Stimulated activated CD4-positive, alpha-beta T cell treated with anti-CD3 and anti-CD28 coated beads, Interleukin-12 subunit alpha, Interleukin-12 subunit beta, amount 100 ng/mL, for 4 hours (primary cell): Measurements from ENCODE around the gene RPS19.
A peak's percentile ranks its signal among the peaks of the same experiment; 100 is the strongest.

Source experiments
- DNase-seq: peaks from one replicate; pipeline ENCODE4 v3.0.0-alpha.2; 2020

RPS19 gene

DNA sequence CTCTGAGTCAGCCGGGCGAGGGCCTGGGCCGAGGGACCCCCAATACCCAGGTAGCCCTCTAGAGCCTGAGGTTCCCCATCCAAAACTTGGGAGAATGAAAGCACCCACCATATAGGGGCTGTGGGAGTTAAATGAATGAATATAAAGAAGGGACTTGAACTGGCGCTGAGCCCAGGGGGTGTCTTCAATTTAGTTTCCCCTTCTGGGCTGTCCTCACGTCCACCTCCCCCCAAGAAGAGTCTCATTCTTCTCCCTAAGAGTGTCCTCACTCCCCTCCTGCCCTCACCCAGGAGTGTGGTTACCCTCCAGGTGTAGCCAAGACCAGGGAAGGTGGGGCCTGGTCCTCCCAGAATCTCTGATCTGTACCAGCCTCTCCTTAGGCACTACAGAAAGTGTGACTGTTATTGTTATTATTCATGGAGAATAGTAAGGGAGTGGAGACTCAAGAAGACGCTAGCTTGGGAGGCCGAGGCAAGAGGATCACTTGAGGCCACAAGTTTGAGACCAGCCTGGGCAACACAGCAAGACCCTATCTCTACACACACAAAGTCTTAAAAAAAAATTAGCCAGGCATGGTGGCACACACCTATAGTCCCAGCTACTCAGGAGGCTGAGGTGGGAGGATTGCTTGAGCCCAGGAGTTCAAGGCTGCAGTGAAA lies 19.7 kb downstream of the RPS19 start:
- no peak for DNase-seq

- DNase-seq, result no peak
Measured at GRCh38 chr19:41880329-41880708, 20.3 kb downstream of the RPS19 start.

DNA sequence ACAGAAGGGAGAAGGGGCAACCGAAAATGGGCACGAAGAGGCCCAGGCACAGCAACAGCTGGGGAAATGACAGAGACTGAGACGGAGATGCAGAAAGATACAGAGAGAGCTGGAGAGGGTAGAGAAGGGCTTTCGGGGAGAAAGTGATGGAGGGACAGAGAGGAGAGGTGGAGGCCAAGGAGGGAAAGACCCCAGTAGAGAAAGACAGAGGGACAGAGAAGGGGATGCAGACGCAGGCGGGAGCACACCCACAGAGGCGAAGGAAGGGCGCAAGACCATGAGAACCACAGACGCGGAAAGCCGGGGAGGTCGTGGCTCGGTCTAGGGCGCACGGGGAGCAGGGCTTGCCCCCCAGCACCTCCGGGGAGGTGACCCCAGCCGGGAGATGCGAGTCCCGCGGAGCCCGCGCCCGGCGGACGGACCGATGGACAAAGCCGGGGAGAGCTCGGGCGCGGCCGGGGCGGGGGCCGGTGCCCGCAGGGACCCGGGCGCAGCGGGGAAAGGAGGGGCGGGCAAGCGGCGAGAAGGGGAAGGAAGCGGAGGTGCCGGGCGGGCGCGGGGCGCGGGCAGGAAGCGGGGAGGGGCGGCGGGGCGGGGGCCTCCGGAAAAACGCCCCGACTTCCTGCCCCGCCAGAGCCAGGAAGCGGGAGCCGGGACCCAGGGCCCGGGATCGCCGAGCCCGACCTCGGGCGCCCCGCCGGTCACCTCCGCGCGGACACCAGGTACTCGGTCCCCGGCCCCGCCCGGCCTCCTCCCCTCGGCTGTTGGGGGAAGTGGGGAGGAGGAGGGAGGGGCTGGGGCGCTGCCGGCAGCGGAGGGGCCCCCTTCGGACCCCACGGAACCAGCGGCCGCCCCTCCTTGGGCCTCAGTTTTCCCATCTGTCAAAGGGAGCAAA lies 22.8 kb downstream of the RPS19 start, which contains the start of gene ARHGEF1:
TSS of gene ARHGEF1 (plus strand) at position 617 of the 895 bp plus-strand sequence. CDS start 4,899 bp downstream, outside the sequence.
- peak; percentile 64 for DNase-seq

DNA sequence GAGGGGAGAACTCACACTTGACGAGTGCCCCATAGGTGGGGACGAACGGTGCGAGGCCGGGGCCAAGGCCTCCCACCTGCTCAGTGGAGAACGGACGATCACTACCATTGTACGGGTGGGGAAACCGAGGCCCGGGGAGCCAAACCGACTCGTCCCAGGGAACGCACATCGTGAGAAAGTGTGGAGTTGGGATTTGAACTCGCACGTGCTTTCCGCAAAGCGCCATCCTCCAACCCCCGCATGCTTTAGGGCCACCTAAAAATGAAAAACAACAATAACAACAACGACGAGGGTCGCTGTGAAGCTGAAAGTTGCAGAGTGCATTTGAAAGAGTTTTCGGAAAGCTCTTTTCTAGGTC lies 23.4 kb downstream of the RPS19 start:
- DNase-seq, result no peak

- DNase-seq, result peak; percentile 84
Measured at GRCh38 chr19:41883821-41884733, 24.0 kb downstream of the RPS19 start.

- DNase-seq, result no peak
Measured at GRCh38 chr19:41886761-41887710, 27.0 kb downstream of the RPS19 start.

- peak; percentile 80 for DNase-seq
Measured at GRCh38 chr19:41887711-41888382, 27.8 kb downstream of the RPS19 start.

- DNase-seq, result no peak
Measured at GRCh38 chr19:41888926-41889325, 28.9 kb downstream of the RPS19 start.

- DNase-seq, result no peak
Measured at GRCh38 chr19:41889896-41890295, 29.8 kb downstream of the RPS19 start.

- DNase-seq, result no peak
Measured at GRCh38 chr19:41890936-41891335, 30.9 kb downstream of the RPS19 start.

DNA sequence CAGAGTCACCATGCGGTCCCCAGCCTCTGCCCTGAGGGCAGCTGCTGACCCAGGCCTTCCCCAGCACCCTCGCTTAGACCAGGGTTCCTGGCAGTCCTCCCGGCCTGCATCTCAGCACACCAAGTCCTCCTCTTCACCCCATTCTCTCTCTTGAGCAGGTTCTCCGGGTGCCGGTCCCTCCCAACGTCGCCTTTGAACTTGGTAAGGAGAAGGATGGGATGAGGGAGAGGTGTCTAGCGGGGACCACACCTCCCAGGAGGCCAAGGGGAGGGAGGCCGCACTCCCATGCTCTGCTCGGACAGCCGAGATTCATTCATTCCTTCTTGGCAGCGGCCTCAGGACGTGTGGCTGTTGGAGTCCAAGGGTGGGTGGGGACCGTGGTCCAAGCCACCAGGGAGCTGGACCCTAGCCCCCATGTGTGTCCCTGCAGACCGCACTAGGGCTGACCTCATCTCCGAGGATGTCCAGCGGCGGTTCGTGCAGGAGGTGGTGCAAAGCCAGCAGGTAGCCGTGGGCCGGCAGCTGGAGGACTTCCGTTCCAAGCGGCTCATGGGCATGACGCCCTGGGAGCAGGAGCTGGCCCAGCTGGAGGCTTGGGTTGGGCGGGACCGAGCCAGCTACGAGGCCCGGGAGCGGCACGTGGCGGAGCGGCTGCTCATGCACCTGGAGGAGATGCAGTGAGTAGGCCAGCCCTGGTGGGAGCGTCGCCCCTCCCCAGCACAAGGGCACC lies 32.3 kb downstream of the RPS19 start:
- DNase-seq, result no peak

DNA sequence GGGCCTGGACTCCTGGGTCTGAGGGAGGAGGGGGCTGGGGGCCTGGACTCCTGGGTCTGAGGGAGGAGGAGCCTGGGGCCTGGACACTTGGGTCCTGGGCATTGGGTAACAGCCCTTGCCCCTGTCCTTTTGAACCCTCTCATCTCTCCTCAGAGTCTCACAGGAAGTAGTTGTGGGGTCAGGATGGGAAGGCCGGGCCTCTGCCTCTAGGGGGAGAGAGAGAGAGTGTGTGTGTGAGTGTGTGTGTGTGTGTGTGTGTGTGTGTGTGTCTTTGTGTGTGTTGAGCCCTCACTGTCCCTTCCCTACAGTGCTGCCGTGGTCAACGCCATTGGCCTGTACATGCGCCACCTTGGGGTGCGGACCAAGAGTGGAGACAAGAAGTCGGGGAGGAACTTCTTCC lies 33.8 kb downstream of the RPS19 start:
- DNase-seq, result no peak

GRCh38 chr19:41894350-41894749 lies 34.3 kb downstream of the RPS19 start:
- DNase-seq, result no peak

GRCh38 chr19:41895745-41896580 lies 35.9 kb downstream of the RPS19 start:
- no peak for DNase-seq

GRCh38 chr19:41896581-41896942 lies 36.5 kb downstream of the RPS19 start:
- DNase-seq, result no peak

GRCh38 chr19:41897181-41897580 lies 37.1 kb downstream of the RPS19 start:
- no peak for DNase-seq

- DNase-seq, result no peak
Measured at GRCh38 chr19:41897820-41898219, 37.8 kb downstream of the RPS19 start.

GRCh38 chr19:41898235-41898634 lies 38.2 kb downstream of the RPS19 start:
- no peak for DNase-seq

DNA sequence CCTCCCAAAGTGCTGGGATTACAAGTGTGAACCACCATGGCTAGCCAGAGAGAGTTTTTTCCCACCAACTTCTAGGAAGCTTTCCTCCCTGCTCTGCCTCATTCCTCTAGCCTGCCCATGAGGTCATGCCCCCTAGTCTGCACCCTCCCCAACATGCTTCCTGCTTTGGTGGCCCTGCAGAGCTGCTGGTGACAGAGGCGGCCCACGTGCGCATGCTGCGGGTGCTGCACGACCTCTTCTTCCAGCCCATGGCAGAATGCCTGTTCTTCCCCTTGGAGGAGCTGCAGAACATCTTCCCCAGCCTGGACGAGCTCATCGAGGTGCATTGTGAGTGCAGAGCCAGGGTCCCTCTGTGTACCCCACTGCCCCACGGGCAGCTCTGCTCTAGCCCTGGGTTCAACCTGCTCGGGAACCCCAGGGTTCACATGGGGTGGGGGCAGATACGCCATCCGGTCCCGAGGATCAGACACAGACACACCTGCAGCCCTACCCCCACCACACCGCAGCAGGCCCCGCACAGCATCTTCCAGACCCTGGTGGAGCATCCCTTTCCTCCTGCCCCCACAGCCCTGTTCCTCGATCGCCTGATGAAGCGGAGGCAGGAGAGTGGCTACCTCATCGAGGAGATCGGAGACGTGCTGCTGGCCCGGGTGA lies 41.8 kb downstream of the RPS19 start:
- no peak for DNase-seq
